NCI-H2171 (cell line): ENCODE results near the gene TSC2.
A peak's percentile ranks its signal among the peaks of the same experiment; 100 is the strongest.
"Not testable (repeated sequence)": the region's sequence is repeated elsewhere in the genome, so short reads cannot be mapped to it uniquely, and the experiment has no call there.

ENCODE experiments used
- DNase-seq: peaks from one replicate; lab custom pipeline; 2025; lab: John Stamatoyannopoulos, UW

Gene TSC2

GRCh38 chr16:2122429-2122828 lies 74.6 kb downstream of the TSC2 start:
- DNase-seq = no peak

GRCh38 chr16:2122934-2123683 lies 75.3 kb downstream of the TSC2 start:
- not testable (repeated sequence) for DNase-seq

- not testable (repeated sequence) for DNase-seq
Measured at GRCh38 chr16:2123706-2124376, 76.1 kb downstream of the TSC2 start.

DNA sequence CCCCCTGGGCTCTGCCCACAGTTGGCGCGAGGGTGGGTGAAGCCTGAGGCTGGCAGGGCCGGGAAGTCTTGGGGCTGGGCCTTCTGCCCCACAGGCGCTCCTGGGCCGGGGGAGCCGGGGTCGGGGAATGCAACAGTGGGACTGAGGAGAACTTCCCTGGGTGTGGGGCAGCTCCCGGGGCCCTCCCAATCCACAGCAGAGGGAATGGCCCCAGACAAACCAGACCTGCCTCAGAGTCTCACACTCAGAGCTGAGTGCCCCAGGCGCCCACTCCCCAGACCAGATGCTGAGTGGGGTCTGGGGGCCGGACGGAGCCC lies 76.5 kb downstream of the TSC2 start:
- not testable (repeated sequence) for DNase-seq

DNA sequence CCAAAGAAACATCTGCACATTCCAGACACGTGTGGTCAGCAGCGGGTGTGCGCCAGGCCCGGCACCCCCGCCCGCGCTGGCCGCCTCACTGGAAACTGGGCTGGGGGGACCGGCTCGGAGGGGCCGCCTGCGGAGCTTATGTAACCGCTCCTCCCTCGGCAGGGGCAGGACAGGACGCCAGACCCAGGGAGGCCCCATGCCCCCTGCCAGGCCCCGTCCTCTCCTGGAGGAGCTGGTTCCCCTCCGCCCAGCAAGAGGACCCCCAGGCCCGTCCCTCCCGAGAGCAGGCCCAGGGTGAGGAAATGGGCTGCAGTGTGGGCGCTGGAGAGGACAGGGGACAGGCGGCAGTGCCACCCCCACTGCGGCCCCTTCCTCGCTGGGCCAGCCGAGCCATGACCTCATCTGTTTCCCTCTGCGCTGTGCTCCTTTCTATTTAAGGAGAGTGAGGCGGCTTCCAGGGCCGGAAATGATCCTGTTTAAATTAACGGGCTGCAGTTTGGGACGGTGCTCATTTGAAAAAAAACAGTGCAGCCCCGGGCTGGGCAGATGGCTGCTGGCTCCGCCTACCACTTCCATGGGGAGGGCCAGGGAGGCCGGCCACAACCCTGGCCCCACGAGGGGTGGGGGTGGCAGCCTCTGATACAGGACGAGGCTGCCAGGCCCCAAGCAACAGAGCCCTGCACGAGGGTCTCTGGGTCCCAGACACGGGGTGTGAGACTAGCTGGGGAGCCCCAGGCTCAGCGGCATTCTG lies 77.1 kb downstream of the TSC2 start:
- DNase-seq = not testable (repeated sequence)

GRCh38 chr16:2125609-2126008 lies 77.8 kb downstream of the TSC2 start:
- DNase-seq = not testable (repeated sequence)

DNA sequence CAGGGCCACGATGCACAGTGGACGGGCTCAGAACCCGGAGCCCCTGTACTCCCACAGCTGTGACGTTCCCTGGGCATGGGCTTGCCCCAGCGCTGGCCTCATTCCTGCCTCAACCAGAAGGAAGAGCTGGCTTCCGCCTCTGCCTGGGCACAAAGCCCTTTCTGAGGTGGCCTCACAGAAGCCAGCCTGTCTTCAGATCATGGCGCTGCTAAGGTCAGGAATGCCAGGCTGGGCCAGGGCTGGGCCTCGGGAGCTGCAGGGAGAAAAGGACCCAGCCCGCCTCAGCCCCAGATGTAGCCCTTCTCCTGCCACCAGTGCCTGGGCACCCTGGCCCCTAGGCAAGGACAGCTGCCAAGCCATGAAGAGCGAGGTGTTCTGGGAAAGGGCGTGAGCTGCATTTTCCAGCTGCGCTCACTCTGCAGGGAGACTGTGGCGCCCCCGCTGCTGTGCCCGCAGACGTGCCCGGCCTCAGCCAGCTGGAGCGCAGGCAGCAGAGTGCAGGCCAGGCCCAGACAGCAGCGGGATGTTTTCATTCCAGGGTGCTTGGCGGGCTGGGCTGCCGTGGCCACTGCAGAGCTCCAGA lies 78.5 kb downstream of the TSC2 start:
- not testable (repeated sequence) for DNase-seq

GRCh38 chr16:2126928-2127556 lies 79.3 kb downstream of the TSC2 start:
- not testable (repeated sequence) for DNase-seq

- DNase-seq = not testable (repeated sequence)
Measured at GRCh38 chr16:2127630-2128280, 80.0 kb downstream of the TSC2 start.

- DNase-seq = not testable (repeated sequence)
Measured at GRCh38 chr16:2129251-2129650, 81.5 kb downstream of the TSC2 start.

DNA sequence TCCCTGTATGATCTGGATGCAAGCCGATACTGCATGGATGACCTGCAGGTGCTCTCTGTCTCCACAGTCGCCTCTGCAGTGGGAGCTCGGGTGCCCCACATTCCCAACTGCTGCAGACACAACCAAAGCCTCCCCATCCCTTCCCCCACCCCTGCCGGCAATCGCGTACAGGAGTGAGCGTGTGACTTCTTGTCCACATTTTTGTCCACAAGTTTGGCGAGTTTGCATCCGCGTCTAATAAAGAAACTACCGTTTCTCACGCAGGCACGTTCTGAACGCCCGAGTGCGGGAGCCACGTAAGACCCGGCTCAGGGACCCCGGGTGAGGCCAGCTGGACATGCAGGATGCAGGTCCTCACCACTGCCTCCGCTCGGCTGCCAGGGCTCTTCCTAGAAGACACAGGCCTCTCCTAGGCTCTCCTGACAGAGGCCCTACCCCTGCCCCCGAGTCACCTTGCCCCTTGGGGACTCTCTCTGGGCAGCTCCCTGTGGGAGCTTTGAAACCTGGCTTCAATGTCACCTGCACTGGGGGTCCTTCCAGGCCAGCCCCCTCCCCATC lies 82.2 kb downstream of the TSC2 start:
- not testable (repeated sequence) for DNase-seq

GRCh38 chr16:2133797-2134196 lies 86.0 kb downstream of the TSC2 start:
- not testable (repeated sequence) for DNase-seq

- DNase-seq = not testable (repeated sequence)
Measured at GRCh38 chr16:2135071-2135470, 87.3 kb downstream of the TSC2 start.

- DNase-seq = peak; percentile 83
Measured at GRCh38 chr16:2135770-2136490, 88.1 kb downstream of the TSC2 start, which contains the start of gene PKD1. Gene PKD1, minus strand, starts transcription at chr16:2135898. Its CDS starts 209 bp downstream, at chr16:2135689.
